Progenitor cell of endocrine pancreas (in vitro differentiated cells): ENCODE results near the gene PTRHD1. TPM values are rescaled to one million over a fixed set of nuclear protein-coding genes. Genes with fewer than 3 reads are reported as not detected.
A peak's percentile ranks its signal among the peaks of the same experiment; 100 is the strongest.

ENCODE experiments used
- DNase-seq: peaks from one replicate; pipeline ENCODE4 v3.0.0; 2021; ENCODE audit warnings: low spot score; ENCODE audit not compliant: unreplicated experiment
- H3K27ac Mint-ChIP-seq: 2 replicates; pipeline ENCODE4 v1.8.0; 2021; ENCODE audit warnings: mild to moderate bottlenecking, moderate library complexity, mixed read lengths
- H3K27me3 Mint-ChIP-seq: 2 replicates; pipeline ENCODE4 v1.8.0; 2021; ENCODE audit warnings: mixed read lengths
- H3K36me3 Mint-ChIP-seq: 2 replicates; pipeline ENCODE4 v1.8.0; 2022; ENCODE audit warnings: mixed read lengths; ENCODE audit not compliant: insufficient read depth
- H3K4me1 Mint-ChIP-seq: 2 replicates; pipeline ENCODE4 v1.8.0; 2021; ENCODE audit warnings: low read depth, mixed read lengths
- H3K4me3 Mint-ChIP-seq: 2 replicates; pipeline ENCODE4 v1.8.0; 2021; ENCODE audit warnings: low read depth, mild to moderate bottlenecking, moderate library complexity, mixed read lengths
- H3K9me3 Mint-ChIP-seq: 2 replicates; pipeline ENCODE4 v1.8.0; 2021; ENCODE audit warnings: low read depth, mixed read lengths
- total RNA-seq: library from RNA; stranded (reverse); gene quantifications from 2 replicates; pipeline ENCODE4 v1.2.1, GENCODE V29; 2021
- TF ChIP-seq, protein P1 (sequence below): fragments of 200-600 bp; sonication (generic); IDR thresholded peaks from one replicate; pipeline ENCODE4 v1.5.0; 2021; ENCODE audit warnings: antibody characterized with exemption, mild to moderate bottlenecking; ENCODE audit not compliant: unreplicated experiment

The PTRHD1 gene
- total RNA-seq, 1 donor from 2014 or later = 21.3 TPM

DNA sequence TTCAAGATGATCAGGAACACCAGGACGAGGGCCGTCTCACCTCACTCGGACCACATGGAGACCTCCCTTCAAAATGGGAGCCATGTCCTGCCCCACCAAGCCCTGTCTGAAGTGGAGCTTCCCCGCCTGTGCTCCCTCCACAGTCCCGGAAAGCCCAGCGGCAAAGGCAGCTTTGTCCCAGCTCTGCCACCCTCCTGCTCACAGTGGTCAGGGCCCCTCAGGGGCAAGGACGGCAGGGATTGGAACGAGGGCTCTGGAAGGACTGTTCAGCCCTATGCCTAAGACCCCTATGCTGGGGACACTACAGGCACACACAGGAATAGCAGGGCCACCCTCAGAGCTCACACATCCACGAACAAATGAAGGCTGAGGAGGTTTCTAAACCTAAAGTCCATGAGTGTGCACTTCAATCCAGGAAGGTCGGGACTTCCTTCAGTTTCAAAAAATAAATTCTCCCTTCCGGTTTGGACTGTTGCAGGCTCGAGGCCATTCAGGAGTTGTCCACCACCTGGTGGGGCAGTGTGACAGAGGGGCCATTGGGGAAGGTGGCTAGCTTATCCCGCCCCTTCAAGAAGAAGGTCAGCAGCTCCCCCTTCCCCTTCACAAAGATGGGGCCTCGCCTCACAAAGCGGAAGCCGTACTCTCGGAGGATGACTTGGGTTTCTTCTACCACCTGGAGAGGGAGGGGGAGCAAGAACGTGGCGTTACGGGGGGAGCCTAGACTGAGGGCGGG, 26.4 kb upstream of the PTRHD1 start:
- Mint-ChIP-seq H3K36me3 (peaks cover 10% of the 10 kb centered on the region), H3K4me1 (peaks cover 13% of the 10 kb centered on the region), H3K4me3 (no peak overlapping the region), H3K27ac (no peak overlapping the region), H3K27me3 (no peaks in the 10 kb centered on the region), H3K9me3 (no peaks in the 10 kb centered on the region)
- TF ChIP-seq, protein P1, sequence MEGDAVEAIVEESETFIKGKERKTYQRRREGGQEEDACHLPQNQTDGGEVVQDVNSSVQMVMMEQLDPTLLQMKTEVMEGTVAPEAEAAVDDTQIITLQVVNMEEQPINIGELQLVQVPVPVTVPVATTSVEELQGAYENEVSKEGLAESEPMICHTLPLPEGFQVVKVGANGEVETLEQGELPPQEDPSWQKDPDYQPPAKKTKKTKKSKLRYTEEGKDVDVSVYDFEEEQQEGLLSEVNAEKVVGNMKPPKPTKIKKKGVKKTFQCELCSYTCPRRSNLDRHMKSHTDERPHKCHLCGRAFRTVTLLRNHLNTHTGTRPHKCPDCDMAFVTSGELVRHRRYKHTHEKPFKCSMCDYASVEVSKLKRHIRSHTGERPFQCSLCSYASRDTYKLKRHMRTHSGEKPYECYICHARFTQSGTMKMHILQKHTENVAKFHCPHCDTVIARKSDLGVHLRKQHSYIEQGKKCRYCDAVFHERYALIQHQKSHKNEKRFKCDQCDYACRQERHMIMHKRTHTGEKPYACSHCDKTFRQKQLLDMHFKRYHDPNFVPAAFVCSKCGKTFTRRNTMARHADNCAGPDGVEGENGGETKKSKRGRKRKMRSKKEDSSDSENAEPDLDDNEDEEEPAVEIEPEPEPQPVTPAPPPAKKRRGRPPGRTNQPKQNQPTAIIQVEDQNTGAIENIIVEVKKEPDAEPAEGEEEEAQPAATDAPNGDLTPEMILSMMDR = no peak
- DNase-seq = no peak

DNA sequence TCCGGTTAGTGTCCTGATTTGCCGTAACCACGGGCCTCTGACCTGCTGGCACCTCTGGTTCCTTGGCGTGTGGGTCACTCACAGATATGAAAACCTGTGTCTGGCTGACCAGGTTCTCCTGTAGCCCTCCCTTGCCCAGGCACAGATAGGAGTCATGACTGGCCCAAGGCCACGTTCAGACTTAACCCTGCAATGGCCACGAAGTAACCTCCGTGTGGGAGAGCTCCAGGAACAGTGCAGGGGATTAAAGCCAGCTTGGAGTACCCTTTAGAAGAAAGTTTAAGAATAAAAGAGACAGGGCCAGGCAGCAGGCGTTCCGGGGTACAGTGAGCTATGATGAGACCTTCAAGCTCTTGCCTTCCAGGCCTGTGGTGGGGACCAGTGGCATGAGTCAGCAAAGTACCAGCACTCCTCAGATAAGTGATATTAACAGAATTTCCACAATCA, 25.6 kb upstream of the PTRHD1 start:
- H3K27ac Mint-ChIP-seq = no peak overlapping the region
- H3K27me3 Mint-ChIP-seq = no peaks in the 10 kb centered on the region
- no peak for DNase-seq
- H3K9me3 Mint-ChIP-seq = no peaks in the 10 kb centered on the region
- TF ChIP-seq, protein P1 = no peak
- H3K36me3 Mint-ChIP-seq = peaks cover 8% of the 10 kb centered on the region
- peaks cover 18% of the 10 kb centered on the region for H3K4me1 Mint-ChIP-seq
- no peak overlapping the region for H3K4me3 Mint-ChIP-seq

DNA sequence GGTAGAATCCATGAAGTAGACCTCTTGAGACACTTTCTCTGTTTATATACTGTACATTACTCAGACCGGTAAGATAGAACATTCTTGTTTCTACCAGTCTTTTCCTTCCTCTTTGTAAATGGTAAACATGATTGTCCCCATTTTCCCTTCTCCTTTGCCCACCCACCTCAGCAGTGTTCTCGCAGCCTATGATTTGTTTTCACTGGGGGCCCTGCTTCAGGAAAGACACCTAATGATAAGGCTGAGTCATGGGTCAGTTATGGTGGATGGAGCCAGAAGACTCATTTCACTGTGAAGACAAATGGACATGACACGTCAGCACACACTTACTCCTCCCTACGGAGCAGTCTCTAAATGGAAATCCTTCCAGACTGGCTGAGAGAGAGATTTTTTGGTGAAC, 23.7 kb upstream of the PTRHD1 start:
- H3K4me1 Mint-ChIP-seq = peaks cover 18% of the 10 kb centered on the region
- H3K27ac Mint-ChIP-seq = peak overlapping the region; percentile 87
- H3K36me3 Mint-ChIP-seq = peaks cover 10% of the 10 kb centered on the region

DNA sequence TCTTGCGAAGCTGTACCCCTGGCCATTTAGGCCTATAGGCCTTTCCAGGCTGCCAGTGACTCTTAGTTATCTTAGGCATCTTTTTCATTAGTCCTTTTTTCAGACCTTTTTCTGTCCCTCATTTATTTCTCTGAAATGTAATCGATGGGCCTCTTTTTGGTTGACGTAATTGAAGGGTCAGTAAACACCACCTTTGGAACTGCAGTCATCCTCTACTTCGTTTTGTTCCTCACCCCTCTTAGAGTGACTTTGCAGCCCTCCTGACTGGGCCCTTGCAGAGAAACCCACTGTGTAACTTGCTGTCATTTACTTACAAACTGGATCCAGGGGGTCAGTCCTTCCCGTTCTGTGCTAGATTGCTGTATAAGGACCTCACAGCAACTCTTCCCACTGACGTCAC, 23.2 kb upstream of the PTRHD1 start:
- Mint-ChIP-seq H3K27ac (peak overlapping the region; percentile 87), H3K4me1 (peaks cover 18% of the 10 kb centered on the region), H3K9me3 (no peaks in the 10 kb centered on the region), H3K36me3 (peaks cover 11% of the 10 kb centered on the region), H3K27me3 (no peaks in the 10 kb centered on the region), H3K4me3 (no peak overlapping the region)
- DNase-seq = no peak
- TF ChIP-seq, protein P1 = no peak

More for the DNA sequence above, 23.7 kb upstream of the PTRHD1 start:
- DNase-seq = no peak
- Mint-ChIP-seq H3K27me3 (no peaks in the 10 kb centered on the region), H3K4me3 (no peak overlapping the region), H3K9me3 (no peaks in the 10 kb centered on the region)
- TF ChIP-seq, protein P1 = no peak

DNA sequence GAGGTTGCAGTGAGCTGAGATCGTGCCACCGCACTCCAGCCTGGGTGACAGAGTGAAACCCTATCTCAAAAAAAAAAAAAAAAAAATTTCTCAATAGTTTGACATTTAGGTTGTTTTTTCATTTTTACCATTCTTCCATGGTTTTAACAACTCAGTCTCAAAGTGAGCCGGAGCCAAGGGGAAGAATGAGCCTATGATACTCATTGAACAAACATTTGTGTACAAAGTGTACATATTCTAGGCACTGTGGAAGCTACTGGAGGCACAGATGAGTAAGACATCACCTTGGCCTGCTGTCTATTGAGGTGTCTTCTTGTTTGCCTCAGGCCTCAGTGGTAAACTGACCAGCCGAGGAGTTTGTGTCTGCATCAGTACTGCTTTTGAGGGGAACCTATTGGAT, 22.0 kb upstream of the PTRHD1 start:
- no peak for DNase-seq
- Mint-ChIP-seq H3K27me3 (no peaks in the 10 kb centered on the region), H3K36me3 (peaks cover 11% of the 10 kb centered on the region), H3K9me3 (no peaks in the 10 kb centered on the region), H3K4me3 (no peak overlapping the region), H3K4me1 (peaks cover 18% of the 10 kb centered on the region), H3K27ac (no peak overlapping the region)
- TF ChIP-seq, protein P1 = no peak
